Measurements from ENCODE around the gene ABHD16A.
A peak's percentile ranks its signal among the peaks of the same experiment; 100 is the strongest.

Gene ABHD16A

GRCh38 chr6:31663126-31663960, 39.8 kb downstream of the ABHD16A start:
- DNase-seq (ENCODE audit: low read depth in 2 of 2) = no peak

- no peak for DNase-seq (ENCODE audit: low read depth in 2 of 2)
Measured at GRCh38 chr6:31662124-31662723, 40.9 kb downstream of the ABHD16A start.

GRCh38 chr6:31661262-31662123, 41.6 kb downstream of the ABHD16A start:
- DNase-seq (ENCODE audit: low read depth in 2 of 2) = no peak

- DNase-seq (ENCODE audit: low read depth in 2 of 2) = peak; percentile 51 to 63
Measured at GRCh38 chr6:31660381-31661261, 42.5 kb downstream of the ABHD16A start, which contains the start of gene C6orf47. C6orf47 (minus strand) TSS chr6:31660778; CDS start chr6:31659947, 831 bp downstream.

GRCh38 chr6:31659649-31660380, 43.3 kb downstream of the ABHD16A start:
- DNase-seq (ENCODE audit: low read depth in 2 of 2) = no peak

GRCh38 chr6:31658983-31659648, 44.0 kb downstream of the ABHD16A start:
- DNase-seq (ENCODE audit: low read depth in 2 of 2) = no peak

GRCh38 chr6:31658158-31658688, 44.9 kb downstream of the ABHD16A start:
- no peak for DNase-seq (ENCODE audit: low read depth in 2 of 2)

- DNase-seq (ENCODE audit: low read depth in 2 of 2) = no peak
Measured at GRCh38 chr6:31657406-31658157, 45.5 kb downstream of the ABHD16A start.

- no peak for DNase-seq (ENCODE audit: low read depth in 2 of 2)
Measured at GRCh38 chr6:31655349-31656237, 47.5 kb downstream of the ABHD16A start, which contains the start of gene APOM. APOM (plus strand) TSS chr6:31655894; CDS start chr6:31655967, 73 bp downstream.

- DNase-seq (ENCODE audit: low read depth in 2 of 2) = no peak
Measured at GRCh38 chr6:31654574-31655348, 48.4 kb downstream of the ABHD16A start.

- DNase-seq (ENCODE audit: low read depth in 2 of 2) = peak; percentile 74 to 79
Measured at GRCh38 chr6:31652925-31653724, 50.0 kb downstream of the ABHD16A start.

- peak; percentile 41 to 58 for DNase-seq (ENCODE audit: low read depth in 2 of 2)
Measured at GRCh38 chr6:31651602-31652191, 51.4 kb downstream of the ABHD16A start.

GRCh38 chr6:31645325-31645724, 57.8 kb downstream of the ABHD16A start:
- DNase-seq (ENCODE audit: low read depth in 2 of 2) = no peak

GRCh38 chr6:31643818-31644454, 59.2 kb downstream of the ABHD16A start:
- no peak for DNase-seq (ENCODE audit: low read depth in 2 of 2)
